Activated naive CD8-positive, alpha-beta T cell treated with anti-CD3 and anti-CD28 coated beads, Interleukin-2, amount 50 U/mL, for 16 hours (primary cell): ENCODE data around the gene COMTD1.
"Not testable (repeated sequence)": the region's sequence is repeated elsewhere in the genome, so short reads cannot be mapped to it uniquely, and the experiment has no call there.

Experiments used
- DNase-seq: peaks from one replicate; pipeline ENCODE4 v3.0.0-alpha.2; 2020; ENCODE audit warnings: low read depth, low spot score

The COMTD1 gene

DNA sequence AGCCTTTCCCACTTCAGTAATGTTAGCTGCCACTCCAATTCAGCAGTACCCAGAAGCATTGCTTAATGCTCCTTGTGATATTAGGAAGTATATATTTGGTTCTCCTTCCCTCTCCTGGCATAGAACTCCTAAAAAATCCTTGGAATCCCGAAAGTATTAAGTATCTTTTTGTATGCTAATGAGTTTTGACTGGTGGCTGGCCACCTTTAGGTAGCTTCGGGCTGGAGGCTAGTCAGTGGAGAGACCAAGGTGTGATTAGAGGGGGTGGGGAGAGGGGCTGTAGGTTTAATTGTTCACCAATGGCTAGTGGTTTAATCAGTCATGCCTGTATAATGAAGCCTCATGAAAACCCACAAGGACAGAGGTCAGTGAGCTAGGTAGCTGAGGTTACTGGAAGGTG is 12.2 kb downstream of the COMTD1 start:
- DNase-seq: no peak

DNA sequence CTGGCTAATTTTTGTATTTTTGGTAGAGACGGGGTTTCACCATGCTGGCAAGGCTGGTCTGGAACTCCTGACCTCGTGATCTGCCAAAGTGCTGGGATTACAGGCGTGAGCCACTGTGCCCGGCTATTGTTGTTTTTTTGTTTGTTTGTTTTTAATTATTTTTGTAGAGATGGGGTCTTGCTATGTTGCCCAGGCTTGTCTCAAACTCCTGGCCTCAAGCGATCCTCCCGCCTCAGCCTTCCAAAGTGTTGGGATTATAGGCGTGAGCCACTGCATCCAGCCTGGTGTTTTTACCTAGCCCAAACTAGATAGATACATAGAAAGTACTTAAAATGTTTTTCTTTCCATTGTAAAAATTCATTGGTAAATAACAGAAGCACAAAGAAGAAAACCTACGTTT is 14.3 kb downstream of the COMTD1 start:
- not testable (repeated sequence) for DNase-seq

DNA sequence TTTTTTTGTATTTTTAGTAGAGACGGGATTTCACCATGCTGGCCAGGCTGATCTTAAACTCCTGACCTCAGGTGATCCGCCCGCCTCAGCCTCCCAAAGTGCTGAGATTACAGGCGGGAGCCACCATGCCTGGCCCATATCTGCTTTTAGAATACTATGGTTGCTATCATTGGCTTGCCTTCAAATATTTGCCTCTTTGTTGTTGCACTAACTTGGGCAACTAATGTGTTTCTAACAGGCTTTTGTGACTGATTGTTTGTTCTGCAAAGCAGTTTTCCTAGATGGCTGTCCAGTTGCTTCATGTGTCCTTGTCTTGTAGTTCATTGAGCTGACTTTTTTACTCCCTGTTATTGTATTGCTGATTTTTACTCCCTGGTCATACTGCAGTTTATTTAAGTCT is 15.5 kb downstream of the COMTD1 start:
- DNase-seq: no peak

DNA sequence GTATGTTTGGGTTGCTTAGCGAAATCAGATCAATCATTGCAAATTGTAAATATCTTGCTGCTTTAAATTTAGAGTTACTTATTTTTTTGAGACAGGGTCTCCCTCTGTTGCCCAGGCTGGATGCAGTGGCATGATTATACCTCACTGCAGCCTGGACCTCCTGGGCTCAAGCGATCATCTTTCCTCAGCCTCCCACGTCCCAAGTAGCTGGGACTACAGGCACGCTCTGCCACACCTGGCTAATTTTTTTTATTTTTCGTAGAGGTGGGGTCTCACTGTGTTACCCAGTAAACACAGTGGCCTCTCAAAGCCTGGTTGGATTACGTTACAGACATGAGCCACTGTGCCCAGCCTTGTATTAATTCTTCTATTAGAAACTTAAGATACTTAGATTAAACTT is 23.4 kb downstream of the COMTD1 start:
- DNase-seq: no peak

DNA sequence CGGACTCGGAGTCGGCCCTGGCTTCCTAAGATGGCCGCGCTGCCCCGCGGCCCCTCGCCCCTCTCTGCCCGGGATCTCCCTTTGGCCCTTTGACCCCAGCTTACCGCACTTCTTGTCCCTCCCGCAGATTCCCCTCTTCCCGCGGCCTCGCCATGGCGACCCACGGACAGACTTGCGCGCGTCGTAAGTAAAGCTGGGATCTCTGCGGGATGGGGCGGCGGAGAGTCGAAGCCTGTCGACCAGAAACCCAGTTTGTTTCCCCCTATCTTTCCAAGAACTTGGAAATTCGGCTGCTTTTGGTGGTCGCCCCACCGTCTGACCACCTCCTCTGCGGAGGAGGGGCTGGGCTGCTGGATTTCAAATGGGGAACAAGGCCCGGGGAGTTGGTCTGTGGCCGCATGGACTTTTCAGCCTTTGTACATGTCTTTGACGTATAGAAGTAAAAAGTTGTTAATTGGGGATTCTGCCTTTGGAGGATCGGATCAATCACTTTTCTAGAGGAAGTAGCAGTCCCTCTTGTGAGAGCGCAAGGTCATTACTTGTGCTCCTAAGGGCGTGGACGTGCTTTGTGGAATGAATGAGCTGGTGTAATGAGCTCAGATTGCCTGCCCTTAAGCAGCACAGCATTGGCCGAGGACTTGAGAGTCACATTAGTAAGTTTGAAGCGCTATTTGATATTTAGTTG is 24.6 kb downstream of the COMTD1 start:
- DNase-seq: no peak

DNA sequence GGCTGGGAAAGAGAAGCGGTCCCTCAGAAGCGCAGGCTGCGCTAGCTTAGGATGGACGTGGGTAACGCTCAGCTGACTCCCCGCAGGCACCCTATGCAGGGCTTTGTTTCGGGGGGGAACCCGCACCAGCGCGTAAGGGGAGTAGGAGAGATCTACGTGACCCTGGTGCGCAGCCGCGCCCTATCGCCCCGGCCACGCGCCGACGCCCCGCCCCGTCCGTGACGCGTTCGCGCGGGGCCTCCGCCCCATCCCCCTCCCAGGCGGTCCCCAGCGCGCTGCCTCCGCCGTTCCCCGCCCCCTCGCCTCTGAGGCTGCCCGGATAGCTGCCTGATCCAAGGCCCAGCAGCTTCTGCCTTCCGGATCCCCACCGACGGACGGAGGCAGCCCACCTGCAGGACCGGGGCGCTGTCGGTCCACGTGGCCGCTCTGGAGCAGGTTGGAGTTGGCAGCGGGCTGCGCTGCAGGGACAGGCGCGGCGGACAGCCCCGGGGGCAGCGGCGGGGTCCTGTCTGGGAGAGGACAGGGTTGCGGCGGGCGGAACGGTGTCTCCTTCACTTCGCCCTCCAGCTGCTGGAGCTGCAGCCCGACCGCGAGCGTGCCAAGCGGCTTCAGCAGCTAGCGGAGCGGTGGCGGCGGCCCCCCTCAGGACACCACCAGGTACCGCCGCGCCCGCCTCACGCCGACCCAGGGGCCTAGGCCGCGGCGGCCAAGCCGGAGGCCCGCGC is 25.3 kb downstream of the COMTD1 start, which contains the start of gene VDAC2:
TSS of gene VDAC2 (plus strand) at position 515 of the 725 bp plus-strand sequence. CDS start 363 bp downstream, outside the sequence.
- peak; percentile 90 for DNase-seq

DNA sequence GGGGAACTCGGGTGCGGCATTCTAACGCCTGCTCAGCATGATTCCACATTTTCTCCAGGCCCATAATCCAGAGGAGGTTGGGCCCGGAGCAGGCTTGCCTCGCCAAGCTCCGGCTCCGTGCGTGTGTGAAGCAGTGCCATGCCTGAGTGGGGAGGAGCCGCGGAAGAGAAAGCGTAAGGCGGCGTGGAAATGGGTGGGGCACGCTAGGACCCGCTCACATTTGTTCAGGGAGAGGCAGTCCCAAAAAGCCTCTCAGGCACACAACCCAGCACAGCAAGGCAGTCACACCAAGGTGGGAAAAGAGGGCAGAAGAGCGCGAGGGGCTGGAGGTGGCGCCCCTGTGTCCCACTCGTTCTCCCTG is 25.9 kb downstream of the COMTD1 start:
- peak; percentile 41 for DNase-seq

DNA sequence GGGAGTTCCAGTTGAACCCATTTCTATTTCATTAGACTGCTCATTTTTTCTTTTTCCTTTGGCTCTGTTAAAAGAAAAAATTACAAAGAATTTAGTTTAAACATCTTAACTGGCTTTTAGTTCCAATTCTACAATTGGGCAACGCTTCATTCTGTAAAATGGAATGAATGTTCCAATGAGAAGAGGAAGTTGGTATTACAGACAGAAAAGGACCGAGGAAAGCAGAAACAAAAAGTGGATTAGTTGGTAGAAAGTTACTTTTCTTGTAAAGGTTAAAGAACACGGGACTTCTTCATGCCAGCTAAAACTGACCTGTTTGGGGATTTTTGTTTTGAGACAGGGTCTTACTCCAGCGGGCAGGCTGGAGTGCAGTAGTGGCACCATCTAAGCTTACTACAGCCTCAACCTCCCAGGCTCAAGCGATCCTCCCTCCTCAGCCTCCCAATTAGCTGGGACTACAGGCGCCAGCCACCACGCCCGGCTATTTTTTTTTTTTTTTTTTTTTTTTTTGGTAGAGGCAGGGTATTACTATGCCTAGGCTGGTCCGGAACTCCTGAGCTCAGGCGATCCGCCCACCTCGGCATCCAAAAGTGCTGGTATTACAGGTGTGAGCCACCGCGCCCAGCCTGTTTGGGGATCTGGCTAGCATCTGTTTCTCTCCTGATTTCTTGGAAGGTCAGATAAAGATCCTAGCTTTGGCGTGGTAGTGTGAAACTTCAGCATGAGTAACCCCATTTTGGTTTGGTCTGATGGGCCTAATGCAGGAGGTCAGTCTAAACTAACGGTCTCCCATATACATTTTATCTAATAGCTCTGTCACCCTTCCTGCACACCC is 26.5 kb downstream of the COMTD1 start:
- no peak for DNase-seq

DNA sequence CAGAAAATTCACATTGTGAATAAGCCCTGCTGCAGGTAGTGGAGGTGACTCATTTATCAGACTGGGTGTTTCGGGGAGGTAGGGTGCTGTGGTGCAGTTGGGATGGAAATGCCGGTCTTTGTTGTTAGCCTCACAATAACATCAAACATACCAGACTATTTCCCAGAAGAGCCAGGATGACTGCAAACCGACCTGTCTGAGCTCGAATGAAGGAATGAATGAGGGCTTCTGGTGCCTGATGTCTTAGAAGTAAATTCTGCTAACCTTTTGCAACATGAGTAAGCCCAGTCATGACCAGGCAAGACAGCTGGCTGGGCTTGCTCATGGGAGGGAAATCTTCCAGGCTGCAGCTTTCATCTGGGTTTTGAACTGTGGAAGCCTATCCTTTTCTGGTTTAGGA is 27.6 kb downstream of the COMTD1 start:
- DNase-seq: no peak

DNA sequence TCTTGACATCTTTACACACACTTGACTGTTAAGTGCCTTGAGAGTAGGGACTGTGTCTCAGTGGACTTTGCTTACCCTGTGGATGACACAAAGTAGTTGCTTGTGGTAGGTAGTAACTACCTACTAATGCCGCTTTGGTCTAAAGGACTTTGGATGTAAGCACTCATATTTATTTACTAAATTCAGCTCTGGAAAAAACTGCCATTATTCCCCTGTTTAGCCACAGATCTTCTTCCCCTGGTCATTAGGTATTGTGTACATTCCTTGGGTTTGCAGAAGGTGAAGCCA is 28.0 kb downstream of the COMTD1 start:
- DNase-seq: no peak

DNA sequence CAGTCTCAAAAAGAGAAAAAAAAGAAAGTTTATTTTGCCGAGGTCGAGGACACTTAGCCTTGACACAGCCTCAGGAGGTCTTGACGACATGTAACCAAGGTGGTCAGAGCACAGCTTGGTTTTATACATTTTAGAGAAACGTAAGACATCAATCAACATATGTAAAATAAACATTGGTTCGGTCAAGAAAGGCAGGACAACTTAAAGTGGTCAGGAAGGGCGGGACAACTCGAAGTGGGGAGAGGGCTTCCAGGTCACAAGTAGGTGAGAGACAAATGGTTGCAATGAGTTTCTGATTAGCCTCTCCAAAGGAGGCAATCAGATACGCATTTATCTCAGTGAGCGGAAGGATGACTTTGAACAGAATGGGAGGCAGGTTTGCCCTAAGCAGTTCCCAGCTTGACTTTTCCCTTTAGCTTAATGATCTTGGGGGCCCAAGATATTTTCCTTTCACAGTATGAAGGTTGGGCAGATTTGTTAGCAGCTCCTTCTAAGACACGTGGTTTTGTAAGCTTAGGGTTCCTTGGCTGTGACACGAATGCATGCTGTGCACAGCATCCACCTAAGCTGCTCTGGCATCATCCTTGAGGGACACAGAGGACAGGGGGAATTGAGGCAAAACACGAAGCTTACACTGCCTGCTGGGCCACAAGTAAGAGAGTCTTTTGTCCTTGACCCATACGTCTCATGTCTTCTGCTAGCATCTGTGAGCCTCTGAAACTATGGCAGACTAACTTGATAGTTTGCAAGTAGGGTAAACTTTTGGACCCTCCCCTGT is 28.5 kb downstream of the COMTD1 start:
- DNase-seq: no peak

DNA sequence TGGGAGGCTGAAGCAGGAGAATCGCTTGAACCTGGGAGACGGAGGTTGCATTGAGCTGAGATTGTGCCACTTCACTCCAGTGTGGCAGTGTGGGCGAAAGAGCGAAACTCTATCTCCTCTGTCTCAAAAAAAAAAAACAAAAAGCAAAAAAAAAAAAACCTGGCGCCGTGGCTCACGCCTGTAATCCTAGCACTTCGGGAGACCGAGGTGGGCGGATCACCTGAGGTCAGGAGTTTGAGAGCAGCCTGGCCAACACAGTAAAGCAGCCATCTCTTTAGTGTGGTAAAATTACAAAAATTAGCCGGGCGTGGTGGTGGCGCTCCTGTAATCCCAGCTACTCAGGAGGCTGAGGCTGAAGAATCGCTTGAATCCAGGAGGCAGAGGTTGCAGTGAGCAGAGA is 29.1 kb downstream of the COMTD1 start:
- DNase-seq: not testable (repeated sequence)

DNA sequence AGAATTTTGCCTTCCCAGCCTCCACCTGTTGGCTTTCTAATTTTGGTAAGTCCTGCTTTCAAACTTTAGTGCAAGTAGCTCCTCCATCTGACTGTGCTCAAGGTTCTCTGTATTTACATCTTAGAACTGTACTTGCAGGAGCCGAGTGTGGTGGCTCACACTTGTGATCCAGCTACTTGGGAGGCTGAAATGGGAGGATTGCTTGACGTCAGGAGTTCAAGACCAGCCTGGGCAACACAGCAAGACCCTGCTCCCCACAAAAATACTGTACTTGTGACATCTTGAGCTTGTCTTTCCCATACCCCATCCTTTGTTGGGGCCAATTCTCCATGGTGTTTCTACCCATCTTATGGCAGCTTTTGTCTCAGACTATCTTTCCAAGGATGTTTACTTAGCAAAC is 29.8 kb downstream of the COMTD1 start:
- no peak for DNase-seq

DNA sequence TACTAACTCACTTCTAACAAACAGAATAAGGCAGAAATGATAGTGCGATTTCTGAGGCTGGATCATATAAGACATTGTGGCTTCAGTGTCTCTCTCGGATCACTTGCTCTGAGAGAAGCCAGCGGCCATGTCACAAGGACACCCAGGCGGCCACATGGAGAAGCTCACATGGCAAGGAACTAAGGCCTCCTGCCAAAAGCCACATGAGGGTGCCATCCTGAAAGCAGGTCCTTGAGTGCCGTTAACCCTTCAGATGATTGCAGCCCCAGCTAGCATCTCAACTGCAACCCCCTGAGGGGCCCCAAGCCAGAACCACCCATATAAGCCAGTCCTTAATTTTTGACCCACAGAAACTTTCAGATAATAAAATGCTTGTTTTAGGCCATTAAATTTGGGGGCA is 32.0 kb downstream of the COMTD1 start:
- DNase-seq: no peak

DNA sequence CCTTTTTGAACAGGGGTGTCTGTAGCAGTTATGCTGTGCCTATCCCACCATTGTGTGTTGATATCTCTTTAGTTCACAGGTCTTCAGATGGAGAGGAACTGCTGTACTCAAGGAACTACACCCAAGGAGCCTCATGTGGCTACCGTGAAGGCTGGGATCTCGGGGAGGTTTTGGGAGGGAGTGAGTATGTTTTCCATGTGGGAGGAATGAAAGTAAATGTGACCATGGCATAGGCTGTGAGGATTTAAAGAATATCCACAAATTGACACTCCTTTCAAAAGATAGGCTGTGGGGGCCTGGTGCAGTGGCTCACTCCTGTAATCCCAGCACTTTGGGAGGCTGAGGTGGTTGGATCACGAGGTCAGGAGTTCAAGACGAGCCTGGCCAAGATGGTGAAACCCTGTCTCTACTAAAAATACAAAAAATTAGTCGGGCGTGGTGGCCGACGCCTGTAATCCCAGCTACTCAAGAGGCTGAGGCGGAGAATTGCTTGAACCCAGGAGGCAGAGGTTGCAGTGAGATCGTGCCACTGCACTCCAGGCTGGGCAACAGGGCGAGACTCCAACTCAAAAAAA is 32.6 kb downstream of the COMTD1 start:
- not testable (repeated sequence) for DNase-seq

DNA sequence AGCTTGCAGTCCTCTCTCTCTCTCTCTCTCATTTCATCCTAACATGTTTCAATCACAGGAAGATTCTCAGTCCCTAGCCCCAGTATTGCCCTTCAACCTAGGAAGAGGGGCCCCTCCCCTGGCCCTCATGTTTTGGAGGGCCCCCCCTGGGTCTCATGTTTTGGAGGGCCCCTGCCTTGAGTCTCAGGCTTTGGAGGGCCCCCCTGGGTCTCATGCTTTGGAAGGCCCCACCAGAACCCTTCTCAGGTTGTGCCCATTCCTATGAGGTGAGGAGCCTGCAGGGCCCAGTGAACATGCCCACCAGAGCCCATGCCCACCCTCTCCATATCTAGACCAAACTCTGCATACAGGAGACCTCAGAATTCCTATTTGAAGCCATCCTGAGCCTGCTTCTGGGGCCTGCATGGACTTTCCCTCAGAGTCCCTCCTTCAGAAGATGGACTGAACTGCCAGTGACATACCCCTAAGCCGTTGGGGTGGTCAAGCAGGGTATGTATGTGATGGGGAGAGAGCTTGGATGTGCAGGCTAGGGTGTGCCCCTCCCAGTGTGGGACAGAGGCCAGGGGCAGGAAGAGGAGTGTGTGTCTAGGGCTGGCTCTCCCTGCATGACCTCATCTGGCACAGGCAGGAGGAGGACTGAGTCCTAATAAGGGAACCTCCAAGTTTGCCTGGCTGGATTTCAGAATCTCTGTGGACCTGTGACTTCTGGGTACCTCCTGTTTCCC is 33.3 kb downstream of the COMTD1 start:
- no peak for DNase-seq

DNA sequence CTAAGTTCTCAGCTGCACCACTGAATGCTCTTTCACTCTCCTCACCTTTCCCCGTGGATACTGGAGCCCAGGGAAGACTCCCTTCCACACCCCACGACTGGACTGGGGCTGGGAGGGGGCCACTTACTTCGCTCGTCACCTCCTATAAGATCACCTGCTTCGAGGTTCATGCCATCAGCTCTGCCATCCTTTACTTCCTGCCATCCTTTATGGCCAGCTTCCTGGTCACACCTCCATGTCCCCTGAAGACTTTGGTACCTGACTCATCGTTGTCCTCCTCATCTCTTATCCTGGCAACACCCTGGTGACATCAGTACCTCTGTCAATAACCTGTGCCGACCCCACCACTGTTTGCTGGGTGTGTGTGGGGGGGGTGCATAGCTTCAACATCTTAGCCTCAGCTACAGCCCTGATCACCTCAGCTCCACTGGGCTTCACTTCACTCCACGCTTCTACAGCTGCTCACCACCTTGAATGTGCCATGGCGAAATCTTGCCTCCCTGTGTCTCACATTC is 33.9 kb downstream of the COMTD1 start:
- no peak for DNase-seq

DNA sequence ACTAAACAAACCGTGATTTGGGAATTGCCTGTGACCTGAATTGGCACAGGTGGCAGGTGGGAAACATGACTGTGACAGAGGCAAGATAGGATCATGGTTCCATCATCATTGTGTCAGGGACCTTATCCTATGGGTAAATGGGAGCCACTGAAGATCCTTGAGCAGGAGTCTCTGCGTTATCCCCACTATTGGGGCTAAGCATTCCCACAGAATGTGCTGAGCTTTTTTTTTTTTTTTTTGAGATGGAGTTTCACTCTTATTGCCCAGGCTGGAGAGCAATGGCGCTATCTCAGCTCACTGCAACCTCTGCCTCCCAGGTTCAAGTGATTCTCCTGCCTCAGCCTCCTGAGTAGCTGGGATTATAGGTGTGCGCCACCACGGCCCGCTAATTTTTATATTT is 35.8 kb downstream of the COMTD1 start:
- not testable (repeated sequence) for DNase-seq

DNA sequence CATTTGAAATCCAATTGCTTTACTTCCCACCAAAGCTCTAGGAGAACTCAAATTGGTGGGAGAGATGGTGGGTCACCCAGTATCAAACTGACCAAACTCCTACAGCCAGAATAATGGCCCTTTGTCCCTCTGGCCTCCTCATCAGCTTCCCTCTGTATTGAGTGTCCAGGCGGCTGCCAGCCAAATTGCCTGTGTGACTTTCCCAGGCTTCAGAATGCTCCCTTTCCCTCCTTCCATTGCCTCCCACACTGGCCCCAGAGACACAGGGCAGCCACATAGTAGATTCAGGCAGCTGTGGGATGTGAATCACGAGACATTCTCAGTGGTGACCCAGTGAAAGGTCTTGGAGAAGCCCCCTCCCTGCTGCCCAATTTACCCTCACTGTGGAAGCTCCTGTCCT is 37.9 kb downstream of the COMTD1 start:
- DNase-seq: no peak

DNA sequence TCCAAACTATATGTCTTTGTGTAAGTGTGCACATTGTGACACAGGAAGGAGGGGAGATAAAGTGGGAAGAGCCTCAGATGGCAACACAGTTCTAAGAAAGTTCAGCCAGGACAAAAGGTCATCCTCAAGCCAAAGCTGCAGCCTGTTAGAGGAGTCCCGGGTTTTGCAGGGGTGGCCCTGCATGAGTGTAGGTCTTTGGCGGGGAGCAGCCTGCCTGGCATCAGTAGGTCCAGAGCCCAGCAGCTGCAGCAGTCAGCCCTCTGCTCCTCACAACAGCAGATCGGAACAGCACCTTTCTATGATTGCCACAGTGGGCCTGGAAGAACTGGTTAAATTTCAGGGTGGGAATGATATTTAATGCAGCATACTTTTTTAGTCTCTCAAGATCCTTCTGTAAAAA is 38.7 kb downstream of the COMTD1 start:
- DNase-seq: no peak
